T-cell (primary cell): ENCODE measurements around the gene CIDEB. TPM values are rescaled to one million over a fixed set of nuclear protein-coding genes. Genes with fewer than 3 reads are reported as not detected.

Experiments
- ATAC-seq, 4 experiments: fragments of 200-7000 bp in 3 of 4; fragments of 150-1000 bp in 1 of 4; cut with Tn5 transposase; replicated peaks in 1 of 4; 1 replicate in 3 of 4; 2 replicates in 1 of 4; pipeline ENCODE4 v1.10.0; 2021; ENCODE audit warnings: moderate library complexity in 3 of 4, mild to moderate bottlenecking in 2 of 4, moderate number of reproducible peaks in 1 of 4
- CTCF ChIA-PET, 2 donors: fragments of 300-600 bp; sonication (Branson Sonifier 250); formaldehyde crosslinking; loops; one replicate each; lab custom pipeline; 2022; ENCODE audit warnings: antibody characterized with exemption in 2 of 2; lab: Charles Lee
- POLR2A ChIA-PET, 2 donors: fragments of 300-600 bp; sonication (Branson Sonifier 250); formaldehyde crosslinking; loops; one replicate each; lab custom pipeline; 2022; ENCODE audit warnings: antibody characterized with exemption in 2 of 2; lab: Charles Lee
- DNase-seq, 35 experiments: peaks; one replicate each; pipeline versions ENCODE4 v3.0.0 to v3.0.0-alpha.2; 2013 to 2023
- H3K27ac ChIP-seq: one replicate; pipeline ENCODE4 v1.5.1; 2013; ENCODE audit warnings: low read length
- H3K27me3 ChIP-seq, 2 experiments: replicated peaks in 1 of 2; 1 replicate in 1 of 2; 2 replicates in 1 of 2; pipeline versions ENCODE4 v1.6.1 to v1.7.0; 2013; ENCODE audit warnings: low read length in 1 of 2, mixed read lengths in 1 of 2; ENCODE audit not compliant: control insufficient read depth in 2 of 2, insufficient read depth in 2 of 2; ENCODE audit errors: extremely low read depth in 1 of 2
- H3K36me3 ChIP-seq, 2 donors: 1 replicate in 1 of 2; 2 replicates in 1 of 2; pipeline versions ENCODE4 v1.6.1 to v1.7.0; 2013; ENCODE audit warnings: low read length in 1 of 2; ENCODE audit not compliant: control insufficient read depth in 2 of 2, insufficient read depth in 1 of 2; ENCODE audit errors: extremely low read depth in 1 of 2
- H3K4me1 ChIP-seq, 2 experiments: 1 replicate in 1 of 2; 2 replicates in 1 of 2; pipeline versions ENCODE4 v1.6.1 to v1.7.0; 2013; ENCODE audit warnings: low read length in 2 of 2, mixed read lengths in 1 of 2; ENCODE audit not compliant: insufficient read depth in 2 of 2, control insufficient read depth in 1 of 2; ENCODE audit errors: extremely low read depth in 1 of 2
- H3K4me3 ChIP-seq, 2 donors: 1 replicate in 1 of 2; 2 replicates in 1 of 2; pipeline versions ENCODE4 v1.5.1 to v1.7.0; 2013; ENCODE audit warnings: mild to moderate bottlenecking in 2 of 2, low read length in 1 of 2, moderate library complexity in 1 of 2; ENCODE audit not compliant: control insufficient read depth in 1 of 2; ENCODE audit errors: extremely low read depth in 1 of 2
- H3K9me3 ChIP-seq: 2 replicates; pipeline ENCODE4 v1.7.0; 2013
- H3K27ac Mint-ChIP-seq, 2 donors: one replicate each; pipeline ENCODE4 v1.8.0; 2020 to 2021; ENCODE audit warnings: mild to moderate bottlenecking in 2 of 2, mixed read lengths in 2 of 2
- H3K27me3 Mint-ChIP-seq, 2 donors: one replicate each; pipeline ENCODE4 v1.8.0; 2021 to 2022; ENCODE audit warnings: mixed read lengths in 2 of 2
- H3K36me3 Mint-ChIP-seq: one replicate; pipeline ENCODE4 v1.8.0; 2021; ENCODE audit warnings: mixed read lengths
- H3K4me1 Mint-ChIP-seq, 3 donors: one replicate each; pipeline ENCODE4 v1.8.0; 2020 to 2022; ENCODE audit warnings: mixed read lengths in 3 of 3, mild to moderate bottlenecking in 1 of 3
- H3K4me3 Mint-ChIP-seq, 3 donors: one replicate each; pipeline ENCODE4 v1.8.0; 2020 to 2022; ENCODE audit warnings: mild to moderate bottlenecking in 3 of 3, mixed read lengths in 3 of 3, moderate library complexity in 3 of 3
- H3K9me3 Mint-ChIP-seq, 3 donors: one replicate each; pipeline ENCODE4 v1.8.0; 2020 to 2022; ENCODE audit warnings: mixed read lengths in 3 of 3
- WGBS: methylation state at CpG from one replicate; pipeline ENCODE4 v1.1.5; 2013; ENCODE audit warnings: missing lambda C conversion rate; ENCODE audit not compliant: insufficient coverage; 5-methylcytosine and 5-hydroxymethylcytosine counted together
- total RNA-seq, 35 experiments: library from RNA in 6 of 35; stranded (reverse) in 6 of 35; fragments of 120-200 nt in 1 of 35; gene quantifications; one replicate each; pipeline versions ENCODE4 v1.2.1 to v1.2.4 and lab custom pipeline; 2013 to 2026

The CIDEB gene
- total RNA-seq, 5 donors from 2014 or later (not counting 1 experiment from before 2014, with no cell fraction given), result 13.0 to 22.8 (median 20.8) TPM

- CTCF ChIA-PET, result interaction anchor here in 1 of 2 donors (1.8 kb wide), 1 partner anchor 17 kb away, joined by 8 read pairs; the partner anchor contains the start of gene CIDEB
- no peaks in the 10 kb centered on the region for H3K9me3 Mint-ChIP-seq
- no peak for DNase-seq
- Histone ChIP-seq H3K9me3 (no peaks in the 10 kb centered on the region), H3K27ac (no peak overlapping the region), H3K36me3 (peaks cover 10 to 48% of the 10 kb centered on the region in 2 donors), H3K27me3 (no peaks in the 10 kb centered on the region), H3K4me3 (no peak overlapping the region), H3K4me1 (peaks cover 0 to 14% of the 10 kb centered on the region in 2 experiments)
- no peaks in the 10 kb centered on the region for H3K27me3 Mint-ChIP-seq
- POLR2A ChIA-PET, result interaction anchor here (0.6 to 1.7 kb wide), 3 partner anchors 14 to 63 kb away, joined by 3 to 4 read pairs (median 4); partner anchors contain the start of gene TINF2 (in 1 of the 2)
- peaks cover 41% of the 10 kb centered on the region for H3K36me3 Mint-ChIP-seq
- H3K4me1 Mint-ChIP-seq, result peaks cover 6 to 21% (median 8%) of the 10 kb centered on the region in 3 donors
- H3K4me3 Mint-ChIP-seq, result no peak overlapping the region
- WGBS, result 100% methylated on average over 1 of the region's 3 CpGs
- no peak for ATAC-seq
- no peak overlapping the region for H3K27ac Mint-ChIP-seq
These were observed 16.2 kb downstream of the CIDEB start for GRCh38 chr14:24291446-24292117.

GRCh38 chr14:24290746-24291145 lies 17.0 kb downstream of the CIDEB start:
- ATAC-seq (no peak), DNase-seq (no peak)
- H3K9me3 ChIP-seq, result no peaks in the 10 kb centered on the region
- no peak overlapping the region for H3K4me3 Mint-ChIP-seq
- no peaks in the 10 kb centered on the region for H3K27me3 ChIP-seq
- H3K9me3 Mint-ChIP-seq, result no peaks in the 10 kb centered on the region
- H3K4me1 ChIP-seq, result peaks cover 0 to 13% of the 10 kb centered on the region in 2 experiments
- ChIA-PET POLR2A (interaction anchor here in 1 of 2 donors (1.0 kb wide), 1 partner anchor 48 kb away, joined by 3 read pairs; the partner anchor contains the start of gene TINF2), CTCF (no interaction called here)
- H3K36me3 ChIP-seq, result peaks cover 10 to 40% of the 10 kb centered on the region in 2 donors
- no peaks in the 10 kb centered on the region for H3K27me3 Mint-ChIP-seq
- H3K36me3 Mint-ChIP-seq, result peaks cover 32% of the 10 kb centered on the region
- H3K4me1 Mint-ChIP-seq, result peaks cover 0 to 13% (median 2%) of the 10 kb centered on the region in 3 donors
- no peak overlapping the region for H3K27ac Mint-ChIP-seq
- H3K27ac ChIP-seq, result no peak overlapping the region
- 92% methylated on average over 4 of the region's 9 CpGs for WGBS
- H3K4me3 ChIP-seq, result no peak overlapping the region

GRCh38 chr14:24289649-24290280 lies 18.0 kb downstream of the CIDEB start:
- WGBS, result 67% methylated on average over 3 of the region's 6 CpGs
- peaks cover 0 to 11% (median 2%) of the 10 kb centered on the region in 3 donors for H3K4me1 Mint-ChIP-seq
- ChIA-PET CTCF (interaction anchor here (0.6 to 1.6 kb wide), 2 partner anchors 9 to 47 kb away, joined by 3 to 8 read pairs; partner anchors contain the start of gene TINF2 (in 1 of the 2)), POLR2A (no interaction called here)
- no peak overlapping the region for H3K4me3 Mint-ChIP-seq
- no peaks in the 10 kb centered on the region for H3K27me3 Mint-ChIP-seq
- Histone ChIP-seq H3K36me3 (peaks cover 10 to 35% of the 10 kb centered on the region in 2 donors), H3K27me3 (no peaks in the 10 kb centered on the region), H3K4me1 (peaks cover 0 to 13% of the 10 kb centered on the region in 2 experiments), H3K27ac (no peak overlapping the region), H3K9me3 (no peaks in the 10 kb centered on the region), H3K4me3 (no peak overlapping the region)
- DNase-seq, result peak in 1 of 35 experiments; percentile 42
- H3K36me3 Mint-ChIP-seq, result peaks cover 27% of the 10 kb centered on the region
- no peak overlapping the region for H3K27ac Mint-ChIP-seq
- ATAC-seq, result peak; percentile 42 to 81 (median 74)
- no peaks in the 10 kb centered on the region for H3K9me3 Mint-ChIP-seq

- no peak overlapping the region for H3K4me3 Mint-ChIP-seq
- Histone ChIP-seq H3K9me3 (no peaks in the 10 kb centered on the region), H3K4me3 (no peak overlapping the region), H3K4me1 (peaks cover 0 to 13% of the 10 kb centered on the region in 2 experiments), H3K36me3 (peaks cover 6 to 27% of the 10 kb centered on the region in 2 donors), H3K27me3 (no peaks in the 10 kb centered on the region), H3K27ac (no peak overlapping the region)
- no peak for DNase-seq
- no peak for ATAC-seq
- 95% methylated on average over 4 of the region's 5 CpGs for WGBS
- H3K4me1 Mint-ChIP-seq, result peaks cover 0 to 11% (median 2%) of the 10 kb centered on the region in 3 donors
- H3K27ac Mint-ChIP-seq, result no peak overlapping the region
- no peaks in the 10 kb centered on the region for H3K27me3 Mint-ChIP-seq
- H3K36me3 Mint-ChIP-seq, result peaks cover 18% of the 10 kb centered on the region
- POLR2A ChIA-PET, result no interaction called here
- CTCF ChIA-PET, result no interaction called here
- no peaks in the 10 kb centered on the region for H3K9me3 Mint-ChIP-seq
These were observed 20.8 kb downstream of the CIDEB start for GRCh38 chr14:24286996-24287395.

- peaks cover 1 to 13% (median 2%) of the 10 kb centered on the region in 3 donors for H3K4me1 Mint-ChIP-seq
- Histone ChIP-seq H3K27me3 (no peaks in the 10 kb centered on the region), H3K4me3 (no peak overlapping the region), H3K4me1 (peaks cover 0 to 12% of the 10 kb centered on the region in 2 experiments), H3K36me3 (peaks cover 0 to 11% of the 10 kb centered on the region in 2 donors), H3K9me3 (no peaks in the 10 kb centered on the region), H3K27ac (no peak overlapping the region)
- H3K9me3 Mint-ChIP-seq, result no peaks in the 10 kb centered on the region
- H3K27me3 Mint-ChIP-seq, result no peaks in the 10 kb centered on the region
- no peak for DNase-seq
- H3K36me3 Mint-ChIP-seq, result peaks cover 5% of the 10 kb centered on the region
- H3K27ac Mint-ChIP-seq, result no peak overlapping the region
- H3K4me3 Mint-ChIP-seq, result no peak overlapping the region
- ATAC-seq, result no peak
- ChIA-PET POLR2A (no interaction called here), CTCF (no interaction called here)
- 96% methylated on average over 4 of the region's 4 CpGs for WGBS
These were observed 22.4 kb downstream of the CIDEB start for GRCh38 chr14:24285351-24285750.

GRCh38 chr14:24284501-24285035 lies 23.2 kb downstream of the CIDEB start:
- Histone ChIP-seq H3K36me3 (peaks cover 0 to 3% of the 10 kb centered on the region in 2 donors), H3K27me3 (no peaks in the 10 kb centered on the region), H3K4me1 (peaks cover 1 to 12% of the 10 kb centered on the region in 2 experiments), H3K27ac (no peak overlapping the region), H3K9me3 (no peaks in the 10 kb centered on the region), H3K4me3 (no peak overlapping the region)
- DNase-seq, result no peak
- Mint-ChIP-seq H3K27ac (no peak overlapping the region), H3K27me3 (no peaks in the 10 kb centered on the region), H3K4me3 (no peak overlapping the region), H3K36me3 (no peaks in the 10 kb centered on the region), H3K9me3 (no peaks in the 10 kb centered on the region), H3K4me1 (peaks cover 3 to 13% (median 9%) of the 10 kb centered on the region in 3 donors)
- ATAC-seq, result no peak
- CTCF ChIA-PET, result no interaction called here
- POLR2A ChIA-PET, result no interaction called here
- WGBS, result 93% methylated on average over 10 of the region's 11 CpGs
